Stimulated activated CD4-positive, alpha-beta T cell treated with anti-CD3 and anti-CD28 coated beads, Interleukin-4, amount 100 ng/mL, for 48 hours (primary cell): ENCODE results near the gene MYO3B.
"Not testable (repeated sequence)": the region's sequence is repeated elsewhere in the genome, so short reads cannot be mapped to it uniquely, and the experiment has no call there.

Experiments used
- DNase-seq, 2 donors: peaks; one replicate each; pipeline ENCODE4 v3.0.0-alpha.2; 2020; ENCODE audit warnings: low read depth in 2 of 2

Gene MYO3B

GRCh38 chr2:170207901-170208300 lies 30.0 kb downstream of the MYO3B start:
- DNase-seq, result no peak

GRCh38 chr2:170208967-170209366 lies 31.0 kb downstream of the MYO3B start:
- DNase-seq, result no peak

GRCh38 chr2:170212625-170213280 lies 34.8 kb downstream of the MYO3B start:
- no peak for DNase-seq

- DNase-seq, result not testable (repeated sequence)
These were observed 35.3 kb downstream of the MYO3B start for GRCh38 chr2:170213281-170213625.

- DNase-seq, result no peak
These were observed 35.7 kb downstream of the MYO3B start for GRCh38 chr2:170213651-170214050.

- DNase-seq, result no peak
These were observed 36.5 kb downstream of the MYO3B start for GRCh38 chr2:170214309-170214948.

- DNase-seq, result no peak
These were observed 37.1 kb downstream of the MYO3B start for GRCh38 chr2:170215021-170215420.

- DNase-seq, result no peak
These were observed 38.5 kb downstream of the MYO3B start for GRCh38 chr2:170216428-170216827.

- DNase-seq, result no peak
These were observed 39.0 kb downstream of the MYO3B start for GRCh38 chr2:170216981-170217380.

- no peak for DNase-seq
These were observed 39.9 kb downstream of the MYO3B start for GRCh38 chr2:170217778-170218251.

- DNase-seq, result no peak
These were observed 40.5 kb downstream of the MYO3B start for GRCh38 chr2:170218456-170218855.

- no peak for DNase-seq
These were observed 41.0 kb downstream of the MYO3B start for GRCh38 chr2:170218931-170219330.

GRCh38 chr2:170221317-170222288 lies 43.7 kb downstream of the MYO3B start:
- no peak for DNase-seq

GRCh38 chr2:170222298-170222697 lies 44.4 kb downstream of the MYO3B start:
- no peak for DNase-seq

- DNase-seq, result no peak
These were observed 44.9 kb downstream of the MYO3B start for GRCh38 chr2:170222842-170223241.

- DNase-seq, result no peak
These were observed 46.8 kb downstream of the MYO3B start for GRCh38 chr2:170224692-170225294.

- no peak for DNase-seq
These were observed 48.3 kb downstream of the MYO3B start for GRCh38 chr2:170226216-170226615.

GRCh38 chr2:170227507-170227947 lies 49.6 kb downstream of the MYO3B start:
- no peak for DNase-seq

- DNase-seq, result no peak
These were observed 50.0 kb downstream of the MYO3B start for GRCh38 chr2:170227951-170228350.

GRCh38 chr2:170228429-170228828 lies 50.5 kb downstream of the MYO3B start:
- no peak for DNase-seq

GRCh38 chr2:170229125-170229524 lies 51.2 kb downstream of the MYO3B start:
- no peak for DNase-seq

GRCh38 chr2:170229744-170230143 lies 51.8 kb downstream of the MYO3B start:
- no peak for DNase-seq
